Stimulated activated naive CD8-positive, alpha-beta T cell treated with anti-CD3 and anti-CD28 coated beads, Interleukin-15, amount 100 ng/mL, for 72 hours (primary cell): ENCODE data around the gene GNB5.
A peak's percentile ranks its signal among the peaks of the same experiment; 100 is the strongest.
"Not testable (repeated sequence)": the region's sequence is repeated elsewhere in the genome, so short reads cannot be mapped to it uniquely, and the experiment has no call there.

ENCODE experiments used
- ATAC-seq: fragments of 150-1000 bp; cut with Tn5 transposase; 2 replicates; pipeline ENCODE4 v1.10.0; 2021; ENCODE audit warnings: mild to moderate bottlenecking, moderate library complexity
- DNase-seq, 2 donors: peaks; one replicate each; pipeline ENCODE4 v3.0.0; 2021 to 2022
- H3K27ac Mint-ChIP-seq, 2 donors: one replicate each; pipeline ENCODE4 v1.8.0; 2022; ENCODE audit warnings: mild to moderate bottlenecking in 2 of 2, mixed read lengths in 2 of 2, moderate library complexity in 2 of 2
- H3K27me3 Mint-ChIP-seq: one replicate; pipeline ENCODE4 v1.8.0; 2022; ENCODE audit warnings: mixed read lengths
- H3K4me1 Mint-ChIP-seq: one replicate; pipeline ENCODE4 v1.8.0; 2022; ENCODE audit warnings: mild to moderate bottlenecking, mixed read lengths
- H3K4me3 Mint-ChIP-seq, 2 donors: one replicate each; pipeline ENCODE4 v1.8.0; 2022; ENCODE audit warnings: mild to moderate bottlenecking in 2 of 2, mixed read lengths in 2 of 2, moderate library complexity in 1 of 2
- H3K9me3 Mint-ChIP-seq, 2 donors: one replicate each; pipeline ENCODE4 v1.8.0; 2022; ENCODE audit warnings: mixed read lengths in 2 of 2

The GNB5 gene

DNA sequence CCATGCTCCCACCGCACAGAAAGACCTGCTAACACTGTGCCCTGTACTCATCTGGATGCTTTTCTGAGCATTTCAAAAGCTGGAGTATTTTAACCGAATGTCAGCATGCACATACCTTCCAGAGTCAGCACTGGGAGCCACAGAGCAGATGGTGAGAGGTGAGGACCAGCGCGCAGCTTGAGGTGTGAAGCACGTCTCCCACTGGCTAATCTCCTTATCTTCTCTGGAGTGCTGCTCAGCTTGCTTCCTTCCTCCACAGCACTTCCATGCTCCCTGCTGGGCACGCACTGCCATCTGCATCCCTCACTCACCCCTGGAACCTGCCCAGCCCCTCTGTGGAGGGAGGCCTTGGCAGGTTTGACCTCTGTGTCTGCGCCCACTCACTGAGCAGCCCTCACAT is at the start of gene GNB5:
Gene GNB5 (minus strand): TSS at position 186 of the 400 bp plus-strand sequence. CDS start 6,716 bp downstream, outside the sequence.
- Mint-ChIP-seq H3K27me3 (no peaks in the 10 kb centered on the region), H3K4me1 (no peaks in the 10 kb centered on the region), H3K4me3 (no peak within 1 kb of the TSS), H3K9me3 (no peaks in the 10 kb centered on the region), H3K27ac (peak within 1 kb of the TSS in 1 of 2 donors; percentile 7)
- no peak for ATAC-seq
- no peak for DNase-seq

DNA sequence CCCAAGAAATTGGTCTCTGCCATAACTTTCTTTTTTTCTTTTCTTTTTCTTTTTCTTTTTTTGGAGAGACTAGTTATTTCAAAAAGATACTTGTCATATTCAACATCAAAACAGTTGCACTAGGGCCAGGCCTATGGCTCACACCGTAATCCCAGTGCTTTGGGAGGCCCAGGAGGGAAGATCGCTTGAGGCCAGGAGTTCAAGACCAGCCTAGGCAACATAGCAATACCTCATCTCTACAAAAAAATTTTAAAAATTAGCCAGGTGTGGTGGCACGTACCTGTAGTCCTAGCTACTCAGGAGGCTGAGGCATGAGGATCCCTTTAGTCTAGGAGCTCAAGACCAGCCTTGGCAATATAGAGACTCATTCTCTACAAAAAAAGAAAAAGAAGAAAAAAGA is 49.0 kb upstream of the GNB5 start:
- Mint-ChIP-seq H3K4me3 (no peak overlapping the region), H3K4me1 (peaks cover 21% of the 10 kb centered on the region), H3K27ac (no peak overlapping the region), H3K27me3 (no peaks in the 10 kb centered on the region), H3K9me3 (no peaks in the 10 kb centered on the region)
- DNase-seq, result no peak
- ATAC-seq, result no peak

DNA sequence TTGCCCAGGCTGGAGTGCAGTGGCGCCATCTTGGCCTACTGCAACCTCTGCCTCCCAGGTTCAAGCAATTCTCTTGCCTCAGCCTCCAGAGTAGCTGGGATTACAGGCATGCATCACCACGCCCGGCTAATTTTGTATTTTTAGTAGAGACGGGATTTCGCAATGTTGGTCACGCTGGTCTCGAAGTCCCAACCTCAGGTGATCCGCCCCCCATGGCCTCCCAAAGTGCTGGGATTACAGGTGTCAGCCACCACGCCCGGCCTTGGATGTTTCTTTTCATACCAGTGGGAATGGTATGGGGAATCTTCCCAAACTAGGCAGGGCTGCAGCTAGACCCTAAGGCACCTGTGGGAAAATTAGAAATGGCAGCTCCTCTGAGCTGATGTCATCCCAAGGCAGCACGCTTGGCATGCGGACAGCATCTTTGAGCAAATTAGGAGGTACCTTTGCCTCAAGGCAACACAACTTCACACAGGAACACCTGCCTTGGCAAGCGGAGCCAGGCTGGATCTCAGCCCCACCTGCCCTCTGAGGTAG is 47.9 kb upstream of the GNB5 start:
- DNase-seq, H3K9me3 Mint-ChIP-seq, H3K27ac Mint-ChIP-seq, ATAC-seq, H3K4me3 Mint-ChIP-seq, H3K27me3 Mint-ChIP-seq: not testable (repeated sequence)
- H3K4me1 Mint-ChIP-seq, result peaks cover 32% of the 10 kb centered on the region

DNA sequence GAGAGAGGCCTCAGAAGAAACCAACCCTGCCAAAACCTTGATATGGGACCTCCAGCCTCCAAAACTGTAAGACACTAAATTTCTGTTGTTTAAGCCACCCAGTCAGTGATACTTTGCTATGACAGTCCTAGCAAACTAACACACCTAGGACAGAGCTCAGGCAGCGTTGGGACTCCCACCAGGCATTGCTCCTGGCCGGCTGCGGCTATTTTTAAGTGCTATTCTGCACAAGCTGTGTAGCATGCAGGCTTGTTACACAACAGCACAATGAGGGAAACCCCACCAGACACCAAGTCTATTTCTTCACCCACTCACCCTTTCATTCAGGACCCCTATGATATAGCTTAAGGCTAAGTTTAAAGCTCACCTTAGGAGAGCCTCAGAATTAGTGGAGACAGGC is 47.0 kb upstream of the GNB5 start:
- Mint-ChIP-seq H3K27ac (no peak overlapping the region), H3K27me3 (no peaks in the 10 kb centered on the region)

DNA sequence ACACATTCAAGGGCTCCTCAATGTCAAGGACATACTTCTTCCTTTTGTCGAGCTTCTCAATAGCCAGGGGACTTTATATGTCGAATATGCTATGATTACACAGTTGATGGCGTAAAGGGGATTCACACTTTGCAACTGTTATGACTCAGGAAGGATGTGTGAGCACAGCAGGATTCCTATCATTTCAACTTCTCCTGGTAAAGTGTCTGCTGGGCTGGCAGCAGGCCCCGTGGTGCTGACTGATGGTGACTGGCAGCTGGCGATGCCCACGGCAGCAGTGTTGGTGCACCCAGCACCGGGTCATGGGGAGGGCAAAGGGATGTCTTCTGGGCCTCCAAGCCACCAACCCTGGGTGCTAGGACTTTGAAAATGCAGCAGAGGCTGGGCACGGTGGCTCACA is 44.8 kb upstream of the GNB5 start:
- H3K9me3 Mint-ChIP-seq, result no peaks in the 10 kb centered on the region
- ATAC-seq, result no peak
- H3K4me1 Mint-ChIP-seq, result peaks cover 39% of the 10 kb centered on the region

More for the DNA sequence above, 47.0 kb upstream of the GNB5 start:
- Mint-ChIP-seq H3K9me3 (no peaks in the 10 kb centered on the region), H3K4me3 (no peak overlapping the region), H3K4me1 (peaks cover 41% of the 10 kb centered on the region)
- DNase-seq (no peak), ATAC-seq (no peak)

DNA sequence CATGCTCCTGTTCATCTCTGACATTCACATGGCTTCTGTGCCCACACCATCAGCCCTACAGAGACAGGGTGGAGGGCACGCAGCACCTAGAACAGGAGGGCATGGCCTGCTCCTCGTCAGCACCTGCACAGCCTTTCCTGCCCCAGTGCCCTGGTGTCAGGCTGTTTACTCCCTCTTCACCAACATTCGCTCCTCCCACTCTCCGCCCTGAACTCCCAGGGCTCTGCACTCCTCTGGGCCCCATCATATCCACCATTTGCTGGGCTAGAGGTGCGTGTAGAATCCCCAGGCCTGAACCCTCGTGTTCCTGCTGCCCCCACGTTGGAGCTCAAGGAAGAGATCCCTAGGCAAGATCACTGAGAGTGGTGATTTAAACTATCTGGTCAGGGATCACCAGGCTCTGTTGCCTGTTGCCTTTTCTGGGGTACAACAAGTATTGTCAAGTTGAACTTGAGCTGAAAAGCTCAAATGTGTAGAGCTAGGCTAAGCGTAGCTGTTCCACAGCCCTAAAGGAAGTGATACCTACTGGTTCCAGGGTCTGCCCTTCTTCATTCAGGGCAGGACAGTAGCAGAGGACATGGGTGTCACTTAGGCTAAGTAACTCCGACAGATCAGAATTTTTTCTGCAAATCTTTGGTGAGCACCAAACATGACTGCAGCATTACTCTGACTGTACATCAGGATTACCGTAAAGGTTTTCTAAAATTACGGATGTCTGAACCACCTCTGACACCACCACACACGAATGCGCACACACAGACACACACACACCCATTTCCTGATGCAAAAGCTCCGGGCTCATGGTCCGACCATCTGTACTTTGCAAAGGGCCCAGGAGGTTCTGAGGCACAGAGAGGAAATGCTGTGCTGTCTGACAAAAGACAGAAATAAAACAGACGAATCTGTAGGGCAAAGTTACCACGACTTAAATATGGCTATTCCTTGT is 43.7 kb upstream of the GNB5 start:
- peak overlapping the region; percentile 86 to 97 for H3K27ac Mint-ChIP-seq
- H3K9me3 Mint-ChIP-seq, result no peaks in the 10 kb centered on the region
- peak overlapping the region in 1 of 2 donors; percentile 67 for H3K4me3 Mint-ChIP-seq
- no peak for DNase-seq
- peaks cover 39% of the 10 kb centered on the region for H3K4me1 Mint-ChIP-seq
- H3K27me3 Mint-ChIP-seq, result no peaks in the 10 kb centered on the region
- peak; percentile 64 for ATAC-seq

More for the DNA sequence above, 44.8 kb upstream of the GNB5 start:
- no peak for DNase-seq
- Mint-ChIP-seq H3K27me3 (no peaks in the 10 kb centered on the region), H3K27ac (peak overlapping the region in 1 of 2 donors; percentile 67), H3K4me3 (no peak overlapping the region)

DNA sequence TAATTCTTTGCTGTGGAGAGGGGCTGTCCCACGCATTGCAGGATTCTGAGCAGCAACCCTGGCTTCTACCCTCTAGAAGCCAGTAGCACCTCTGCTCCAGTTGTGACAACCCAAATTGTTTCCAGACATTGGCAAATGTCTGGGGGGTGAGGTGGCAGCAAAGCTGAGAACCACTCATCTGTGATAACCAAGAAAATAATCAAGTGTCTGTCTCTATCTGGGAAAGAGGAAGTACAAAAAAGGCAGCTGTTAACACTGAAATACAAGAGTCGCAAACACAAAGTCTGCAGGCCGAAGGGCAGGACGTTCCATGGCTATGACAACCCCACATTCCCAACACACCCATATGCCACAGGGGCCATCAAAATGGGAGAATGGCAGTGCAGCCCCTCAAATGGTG is 42.2 kb upstream of the GNB5 start:
- Mint-ChIP-seq H3K4me3 (no peak overlapping the region), H3K9me3 (no peaks in the 10 kb centered on the region), H3K27me3 (no peaks in the 10 kb centered on the region), H3K4me1 (peaks cover 39% of the 10 kb centered on the region), H3K27ac (peak overlapping the region in 1 of 2 donors; percentile 59)
- no peak for ATAC-seq
- no peak for DNase-seq

DNA sequence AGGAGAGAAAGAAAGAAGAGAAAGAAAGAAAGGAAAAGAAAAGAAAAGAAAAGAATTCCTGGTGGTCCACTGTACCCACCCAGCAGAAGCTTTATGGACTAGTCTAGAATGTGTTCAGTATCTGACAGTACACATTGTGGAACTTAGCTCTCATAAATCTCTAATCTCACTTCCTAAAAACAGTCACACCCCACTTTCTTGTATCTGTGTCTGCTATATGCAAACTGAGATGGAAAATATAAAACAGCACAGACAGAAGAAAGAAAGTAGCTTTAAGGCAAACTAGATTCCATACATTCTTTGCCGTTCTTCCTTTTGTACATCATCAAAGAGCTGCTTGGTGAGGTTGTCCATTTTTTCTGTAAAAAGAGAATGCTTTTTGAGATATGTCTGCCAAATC is 41.1 kb upstream of the GNB5 start:
- no peak overlapping the region for H3K4me3 Mint-ChIP-seq

DNA sequence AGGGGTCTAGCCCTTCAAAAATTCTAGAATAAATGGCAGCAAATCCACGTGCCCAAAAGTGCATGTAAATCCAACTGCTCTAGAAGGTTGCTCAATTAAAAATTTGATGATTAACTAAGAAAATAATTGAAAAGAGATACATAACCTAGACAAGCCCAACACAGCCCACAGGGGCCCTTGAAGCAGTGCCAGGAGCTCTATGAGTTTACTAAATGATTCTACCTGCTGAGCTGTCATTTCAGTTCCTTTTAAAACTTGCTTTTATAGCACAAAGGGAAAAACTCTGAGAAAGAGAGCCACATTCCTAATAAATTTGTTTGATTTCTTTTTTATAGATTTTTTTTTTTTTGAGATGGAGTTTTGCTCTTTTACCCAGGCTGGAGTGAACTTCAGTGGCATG is 38.9 kb upstream of the GNB5 start:
- ATAC-seq (no peak), DNase-seq (no peak)
- no peaks in the 10 kb centered on the region for H3K27me3 Mint-ChIP-seq
- H3K4me3 Mint-ChIP-seq, result no peak overlapping the region
- H3K27ac Mint-ChIP-seq, result no peak overlapping the region
- H3K4me1 Mint-ChIP-seq, result peaks cover 29% of the 10 kb centered on the region
- H3K9me3 Mint-ChIP-seq, result no peaks in the 10 kb centered on the region

More for the DNA sequence above, 41.1 kb upstream of the GNB5 start:
- Mint-ChIP-seq H3K9me3 (no peaks in the 10 kb centered on the region), H3K4me1 (peaks cover 39% of the 10 kb centered on the region), H3K27ac (no peak overlapping the region), H3K27me3 (no peaks in the 10 kb centered on the region)
- ATAC-seq (no peak), DNase-seq (no peak)

DNA sequence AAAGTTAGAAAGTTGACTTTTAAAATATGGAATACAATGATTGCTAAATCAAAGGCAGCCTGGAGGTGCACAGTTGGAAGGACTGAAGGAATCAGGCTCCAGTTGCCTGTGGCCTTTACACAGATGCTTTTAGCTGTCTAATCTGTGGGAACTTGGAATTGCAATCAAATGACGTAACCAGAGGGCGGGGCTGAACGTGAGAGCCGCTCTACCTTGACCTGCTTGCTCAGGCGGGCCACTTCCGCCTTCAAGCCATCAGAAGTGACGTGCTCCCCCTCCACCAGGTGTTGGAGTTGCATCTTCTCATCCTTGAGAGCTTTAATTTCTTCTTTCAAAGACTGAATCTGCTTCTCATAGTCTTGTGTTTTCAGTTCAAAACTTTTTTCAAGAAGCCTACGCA is 37.7 kb upstream of the GNB5 start:
- H3K27ac Mint-ChIP-seq, result no peak overlapping the region
- no peaks in the 10 kb centered on the region for H3K27me3 Mint-ChIP-seq
- ATAC-seq (no peak), DNase-seq (no peak)
- peaks cover 17% of the 10 kb centered on the region for H3K4me1 Mint-ChIP-seq
- no peaks in the 10 kb centered on the region for H3K9me3 Mint-ChIP-seq
- H3K4me3 Mint-ChIP-seq, result no peak overlapping the region

DNA sequence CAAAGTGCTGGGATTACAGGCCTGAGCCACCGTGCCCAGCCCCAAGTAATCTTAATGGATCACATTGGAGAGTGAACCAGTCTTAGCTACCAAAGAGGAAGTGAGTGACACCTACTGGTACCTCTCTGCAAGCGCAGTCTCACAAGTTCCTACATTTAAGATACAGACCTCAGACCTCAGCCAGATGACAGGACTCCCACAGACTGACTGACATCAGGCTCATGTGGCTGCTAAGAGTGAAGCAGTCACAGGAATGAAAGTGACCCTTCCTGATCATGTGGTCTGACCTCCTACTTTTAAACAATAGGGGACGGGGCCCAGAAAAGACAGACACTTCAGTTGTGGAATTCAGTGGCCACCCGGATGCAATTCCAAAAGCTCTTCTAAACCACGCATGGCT is 36.3 kb upstream of the GNB5 start:
- peak overlapping the region in 1 of 2 donors; percentile 42 for H3K27ac Mint-ChIP-seq
- peak; percentile 53 to 76 for DNase-seq
- H3K27me3 Mint-ChIP-seq, result no peaks in the 10 kb centered on the region
- H3K4me3 Mint-ChIP-seq, result no peak overlapping the region
- H3K4me1 Mint-ChIP-seq, result peaks cover 16% of the 10 kb centered on the region
- no peaks in the 10 kb centered on the region for H3K9me3 Mint-ChIP-seq
- ATAC-seq, result peak; percentile 98

DNA sequence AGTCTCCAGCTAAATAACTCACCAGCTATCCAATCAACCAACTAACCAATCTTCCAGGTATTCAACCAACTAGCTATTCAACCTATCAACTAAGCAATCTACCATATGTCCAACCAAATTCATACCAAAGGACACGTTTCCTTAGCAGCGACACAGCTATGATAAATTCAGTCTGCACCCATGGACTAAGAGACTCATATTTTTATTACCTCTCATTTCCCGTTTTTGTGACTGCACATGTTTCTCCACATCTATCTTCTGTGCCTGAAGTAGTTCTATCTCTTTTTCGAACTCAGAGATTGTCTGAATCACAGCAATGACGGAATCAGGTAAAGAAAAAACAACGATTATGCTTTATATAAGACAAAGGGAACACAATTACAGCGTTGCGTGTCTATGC is 34.0 kb upstream of the GNB5 start:
- DNase-seq (no peak), ATAC-seq (no peak)
- H3K4me3 Mint-ChIP-seq, result no peak overlapping the region
- H3K9me3 Mint-ChIP-seq, result no peaks in the 10 kb centered on the region
- peaks cover 27% of the 10 kb centered on the region for H3K4me1 Mint-ChIP-seq
- H3K27ac Mint-ChIP-seq, result no peak overlapping the region
- no peaks in the 10 kb centered on the region for H3K27me3 Mint-ChIP-seq

DNA sequence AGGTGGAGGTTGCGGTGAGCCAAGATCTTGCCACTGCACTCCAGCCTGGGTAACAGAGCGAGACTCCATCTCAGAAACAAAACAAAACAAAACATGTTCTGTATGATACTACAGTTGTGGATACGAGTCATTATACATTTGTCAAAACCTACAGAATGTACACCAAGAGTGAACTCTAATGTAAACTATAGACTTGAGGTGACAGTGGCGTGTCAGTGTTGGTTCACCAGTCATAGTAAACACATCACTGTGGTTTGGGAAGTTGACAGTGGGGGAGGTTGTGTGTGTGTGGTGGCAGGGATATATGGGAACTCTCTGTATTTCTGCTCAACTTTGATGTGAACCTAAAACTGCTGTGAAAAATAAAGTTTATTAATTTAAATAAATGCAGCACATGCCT is 33.0 kb upstream of the GNB5 start:
- ATAC-seq (peak; percentile 35), DNase-seq (no peak)
- H3K4me1 Mint-ChIP-seq, result peaks cover 27% of the 10 kb centered on the region
- no peak overlapping the region for H3K4me3 Mint-ChIP-seq
- H3K27ac Mint-ChIP-seq, result no peak overlapping the region
- H3K9me3 Mint-ChIP-seq, result no peaks in the 10 kb centered on the region
- H3K27me3 Mint-ChIP-seq, result no peaks in the 10 kb centered on the region

DNA sequence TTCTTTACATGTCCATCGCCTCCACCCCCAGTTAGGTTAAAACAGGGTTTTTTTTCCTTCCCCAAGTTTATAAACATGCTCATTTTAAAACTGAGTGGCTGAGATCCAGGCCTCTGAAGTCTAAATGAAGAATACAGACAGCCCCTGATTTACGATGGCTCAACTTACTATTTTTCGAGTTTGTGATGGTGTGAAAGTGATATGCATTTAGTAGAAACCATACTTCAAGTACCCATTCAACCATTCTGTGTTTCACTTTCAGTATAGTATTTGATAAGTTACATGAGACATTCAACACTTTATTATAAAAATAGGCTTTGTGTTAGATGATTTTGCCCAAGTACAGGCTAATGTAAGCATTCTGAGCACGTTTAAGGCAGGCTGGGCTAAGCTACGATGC is 30.5 kb upstream of the GNB5 start:
- peak overlapping the region; percentile 87 to 94 for H3K27ac Mint-ChIP-seq
- ATAC-seq, result peak; percentile 63

DNA sequence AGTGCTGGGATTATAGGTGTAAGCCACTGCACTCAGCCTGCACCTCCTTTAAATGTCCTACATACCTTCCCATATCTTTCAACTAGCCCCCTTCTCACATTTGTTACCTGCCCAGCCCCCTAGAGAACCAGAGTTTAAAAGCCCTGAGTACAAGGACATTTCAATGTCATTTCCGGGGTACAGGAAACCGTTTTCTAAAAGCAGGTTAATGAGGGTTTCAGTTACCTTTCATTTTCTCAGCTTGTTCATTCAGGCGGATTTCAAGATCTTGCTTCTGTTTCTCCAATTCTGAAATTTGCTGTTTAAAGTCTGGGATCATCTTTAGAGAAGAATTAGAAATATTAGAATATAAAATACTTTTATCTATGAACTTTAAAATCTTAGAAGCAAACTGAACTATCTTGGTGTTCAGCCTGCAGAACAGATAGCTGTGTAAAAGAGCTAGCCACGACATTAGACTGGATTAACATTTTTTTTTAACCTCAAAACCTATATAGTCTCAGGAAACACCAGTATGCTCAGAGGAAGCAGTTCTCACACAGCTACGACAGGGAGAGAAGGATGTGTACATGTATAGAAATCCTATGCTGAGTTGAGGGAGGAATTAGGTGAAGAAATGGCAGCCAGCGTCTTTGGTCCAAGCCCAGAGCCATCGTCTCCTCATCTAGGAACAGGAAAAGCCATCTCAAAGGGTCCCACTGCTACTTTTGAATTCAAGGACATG is 29.9 kb upstream of the GNB5 start:
- H3K4me1 Mint-ChIP-seq, result peaks cover 27% of the 10 kb centered on the region
- H3K27me3 Mint-ChIP-seq, result no peaks in the 10 kb centered on the region
- no peak for DNase-seq
- H3K4me3 Mint-ChIP-seq, result peak overlapping the region; percentile 70 to 73
- no peak for ATAC-seq
- H3K27ac Mint-ChIP-seq, result peak overlapping the region; percentile 95 to 97
- H3K9me3 Mint-ChIP-seq, result no peaks in the 10 kb centered on the region

More for the DNA sequence above, 30.5 kb upstream of the GNB5 start:
- H3K4me1 Mint-ChIP-seq, result peaks cover 27% of the 10 kb centered on the region
- H3K4me3 Mint-ChIP-seq, result peak overlapping the region; percentile 70 to 73
- H3K9me3 Mint-ChIP-seq, result no peaks in the 10 kb centered on the region
- DNase-seq, result no peak
- no peaks in the 10 kb centered on the region for H3K27me3 Mint-ChIP-seq

DNA sequence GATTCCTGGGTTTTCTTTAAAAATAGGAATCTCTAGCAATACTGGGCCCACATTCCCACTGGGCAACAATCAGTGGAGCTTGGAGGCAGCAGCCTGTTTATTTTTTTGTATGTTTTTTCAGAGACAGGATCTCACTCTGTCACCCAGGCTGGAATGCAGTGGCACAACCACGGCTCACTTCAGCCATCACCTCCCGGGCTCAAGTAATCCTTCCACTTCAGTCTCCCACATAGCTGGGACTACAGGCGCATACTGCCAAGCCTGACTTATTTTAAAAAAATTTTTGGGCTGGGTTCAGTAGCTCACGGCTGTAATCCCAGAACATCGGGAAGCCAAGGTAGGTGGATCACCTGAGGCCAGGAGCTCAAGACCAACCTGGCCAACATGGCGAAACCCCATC is 29.1 kb upstream of the GNB5 start:
- H3K27ac Mint-ChIP-seq, result no peak overlapping the region
- no peak overlapping the region for H3K4me3 Mint-ChIP-seq
- no peak for DNase-seq
- peaks cover 27% of the 10 kb centered on the region for H3K4me1 Mint-ChIP-seq
- ATAC-seq, result no peak
- H3K27me3 Mint-ChIP-seq, result no peaks in the 10 kb centered on the region
- no peaks in the 10 kb centered on the region for H3K9me3 Mint-ChIP-seq
